Central memory CD8-positive, alpha-beta T cell (primary cell): ENCODE data around the gene CCN6.
"Not testable (repeated sequence)": the region's sequence is repeated elsewhere in the genome, so short reads cannot be mapped to it uniquely, and the experiment has no call there.

ENCODE experiments used
- ATAC-seq: fragments of 150-1000 bp; cut with Tn5 transposase; replicated peaks from 2 replicates; pipeline ENCODE4 v1.10.0; 2022; ENCODE audit warnings: mild to moderate bottlenecking, moderate FRiP score, moderate number of reproducible peaks; ENCODE audit not compliant: poor library complexity, severe bottlenecking; ENCODE audit errors: extremely low read depth
- DNase-seq, 2 donors: peaks; one replicate each; pipeline ENCODE4 v3.0.0; 2021; ENCODE audit warnings: low spot score in 2 of 2
- H3K27ac Mint-ChIP-seq: one replicate; pipeline ENCODE4 v1.8.0; 2022; ENCODE audit warnings: low read depth, mild to moderate bottlenecking, moderate library complexity, mixed read lengths
- H3K27me3 Mint-ChIP-seq: one replicate; pipeline ENCODE4 v1.8.0; 2022; ENCODE audit warnings: mixed read lengths
- H3K36me3 Mint-ChIP-seq: one replicate; pipeline ENCODE4 v1.8.0; 2022; ENCODE audit warnings: mild to moderate bottlenecking, moderate library complexity, mixed read lengths; ENCODE audit not compliant: insufficient read depth
- H3K4me1 Mint-ChIP-seq: one replicate; pipeline ENCODE4 v1.8.0; 2022; ENCODE audit warnings: mixed read lengths
- H3K4me3 Mint-ChIP-seq: one replicate; pipeline ENCODE4 v1.8.0; 2022; ENCODE audit warnings: mild to moderate bottlenecking, moderate library complexity, mixed read lengths
- H3K9me3 Mint-ChIP-seq: one replicate; pipeline ENCODE4 v1.8.0; 2022; ENCODE audit warnings: mixed read lengths

CCN6 gene

DNA sequence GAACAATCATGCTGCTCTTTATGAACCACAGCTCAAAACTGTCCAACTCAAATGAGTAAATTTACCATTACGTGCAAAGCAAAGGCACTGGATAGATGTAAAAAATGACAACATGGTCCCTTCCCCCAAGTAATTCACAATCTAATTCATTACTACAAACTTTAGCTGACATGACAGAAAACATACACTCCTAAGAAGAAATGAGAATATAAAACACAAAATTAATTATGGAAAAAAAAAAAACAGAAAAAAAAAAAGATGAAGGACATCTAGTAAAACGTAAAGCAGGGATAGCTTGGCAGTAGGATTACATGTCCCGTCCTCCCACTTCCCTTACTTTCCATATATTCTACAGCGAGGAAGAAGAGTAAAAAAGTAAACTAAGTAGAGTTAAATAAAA lies 27.7 kb downstream of the CCN6 start:
- peaks cover 16% of the 10 kb centered on the region for H3K36me3 Mint-ChIP-seq
- H3K4me3 Mint-ChIP-seq = no peak overlapping the region
- H3K27ac Mint-ChIP-seq = no peak overlapping the region
- H3K27me3 Mint-ChIP-seq = no peaks in the 10 kb centered on the region
- no peaks in the 10 kb centered on the region for H3K9me3 Mint-ChIP-seq
- ATAC-seq (no peak), DNase-seq (no peak)
- peaks cover 5% of the 10 kb centered on the region for H3K4me1 Mint-ChIP-seq

DNA sequence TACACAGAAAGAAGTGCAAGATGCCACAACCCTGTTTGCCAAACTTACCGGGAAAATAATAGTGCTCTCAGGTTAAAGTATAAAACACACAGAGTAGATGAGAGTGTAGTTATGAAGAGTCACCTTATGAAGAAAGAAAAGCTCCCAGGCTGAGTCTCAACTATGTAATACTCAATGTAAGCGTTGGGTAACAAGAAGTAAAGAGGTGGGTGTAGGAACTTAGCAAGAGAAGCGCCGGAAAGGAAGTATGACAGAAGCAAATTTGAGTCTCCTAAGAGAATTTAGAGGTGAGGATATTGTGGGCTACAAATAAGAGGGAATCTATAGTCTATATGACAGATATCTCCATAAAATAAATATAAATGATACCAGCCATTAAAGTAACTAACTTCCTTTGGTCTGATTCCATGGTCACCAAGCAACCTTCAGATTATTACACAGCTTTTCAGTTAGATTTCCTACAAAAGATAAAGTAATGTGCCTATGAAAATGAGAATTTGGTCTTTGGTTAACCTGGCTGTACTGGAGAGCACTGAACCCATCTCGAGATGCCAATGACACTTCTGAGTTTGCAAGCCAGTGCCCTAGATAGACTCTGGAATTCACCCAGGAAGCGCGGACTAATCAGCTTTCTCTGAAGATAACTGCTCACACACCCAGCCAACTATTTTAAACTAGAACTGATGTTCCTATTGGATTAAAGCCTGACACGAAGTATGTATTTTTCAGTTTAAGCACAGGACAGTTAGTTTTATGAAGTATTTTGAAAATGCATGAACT lies 31.6 kb downstream of the CCN6 start:
- DNase-seq (no peak), ATAC-seq (no peak)
- H3K4me1 Mint-ChIP-seq = peaks cover 5% of the 10 kb centered on the region
- peaks cover 7% of the 10 kb centered on the region for H3K36me3 Mint-ChIP-seq
- peaks cover 21% of the 10 kb centered on the region for H3K27me3 Mint-ChIP-seq
- H3K9me3 Mint-ChIP-seq = no peaks in the 10 kb centered on the region
- no peak overlapping the region for H3K27ac Mint-ChIP-seq
- peak overlapping the region; percentile 8 for H3K4me3 Mint-ChIP-seq

GRCh38 chr6:112086744-112087135 lies 32.8 kb downstream of the CCN6 start:
- Mint-ChIP-seq H3K27ac (no peak overlapping the region), H3K4me3 (no peak overlapping the region), H3K27me3 (peaks cover 34% of the 10 kb centered on the region), H3K36me3 (peaks cover 5% of the 10 kb centered on the region), H3K9me3 (no peaks in the 10 kb centered on the region), H3K4me1 (no peaks in the 10 kb centered on the region)
- ATAC-seq (peak; percentile 6), DNase-seq (no peak)

- H3K36me3 Mint-ChIP-seq = peaks cover 5% of the 10 kb centered on the region
- no peaks in the 10 kb centered on the region for H3K9me3 Mint-ChIP-seq
- H3K4me3 Mint-ChIP-seq = no peak within 1 kb of the TSS
- peak; percentile 76 to 86 for DNase-seq
- peaks cover 39% of the 10 kb centered on the region for H3K27me3 Mint-ChIP-seq
- H3K27ac Mint-ChIP-seq = no peak within 1 kb of the TSS
- ATAC-seq = peak; percentile 97
- no peaks in the 10 kb centered on the region for H3K4me1 Mint-ChIP-seq
Measured at GRCh38 chr6:112087136-112087911, 33.4 kb downstream of the CCN6 start, which contains the start of the genes FAM229B and TUBE1. TSS of gene FAM229B (plus strand) at chr6:112087591. CDS start at chr6:112099284, 11,693 bp downstream. TSS of gene TUBE1 (minus strand) at chr6:112087482. CDS start at chr6:112087434, 48 bp downstream.

DNA sequence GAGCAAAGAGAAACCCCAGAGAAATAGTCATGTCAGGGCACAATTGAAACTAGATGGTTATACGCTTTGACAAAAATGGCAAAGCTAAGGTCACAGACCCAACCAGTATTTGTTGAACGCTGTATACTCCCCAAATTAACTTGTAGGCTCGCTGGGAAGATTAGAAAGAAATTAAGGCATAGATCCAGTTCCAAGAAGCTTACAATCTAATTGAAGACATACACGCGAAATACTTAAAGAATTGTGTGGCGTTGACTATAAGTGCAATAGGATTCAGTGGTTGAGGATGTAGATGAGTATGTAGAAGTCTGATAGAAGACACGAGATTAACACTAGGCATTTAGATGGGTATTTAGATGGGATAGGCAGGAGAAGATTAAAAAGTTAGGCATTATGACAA lies 34.0 kb downstream of the CCN6 start:
- Mint-ChIP-seq H3K27me3 (peaks cover 45% of the 10 kb centered on the region), H3K27ac (no peak overlapping the region), H3K4me3 (no peak overlapping the region), H3K36me3 (peaks cover 5% of the 10 kb centered on the region), H3K9me3 (no peaks in the 10 kb centered on the region), H3K4me1 (no peaks in the 10 kb centered on the region)
- DNase-seq (no peak), ATAC-seq (no peak)

GRCh38 chr6:112096901-112097300 lies 43.0 kb downstream of the CCN6 start:
- no peaks in the 10 kb centered on the region for H3K9me3 Mint-ChIP-seq
- H3K36me3 Mint-ChIP-seq = peaks cover 3% of the 10 kb centered on the region
- ATAC-seq = no peak
- no peak for DNase-seq
- H3K27ac Mint-ChIP-seq = no peak overlapping the region
- peaks cover 37% of the 10 kb centered on the region for H3K27me3 Mint-ChIP-seq
- no peaks in the 10 kb centered on the region for H3K4me1 Mint-ChIP-seq
- no peak overlapping the region for H3K4me3 Mint-ChIP-seq

DNA sequence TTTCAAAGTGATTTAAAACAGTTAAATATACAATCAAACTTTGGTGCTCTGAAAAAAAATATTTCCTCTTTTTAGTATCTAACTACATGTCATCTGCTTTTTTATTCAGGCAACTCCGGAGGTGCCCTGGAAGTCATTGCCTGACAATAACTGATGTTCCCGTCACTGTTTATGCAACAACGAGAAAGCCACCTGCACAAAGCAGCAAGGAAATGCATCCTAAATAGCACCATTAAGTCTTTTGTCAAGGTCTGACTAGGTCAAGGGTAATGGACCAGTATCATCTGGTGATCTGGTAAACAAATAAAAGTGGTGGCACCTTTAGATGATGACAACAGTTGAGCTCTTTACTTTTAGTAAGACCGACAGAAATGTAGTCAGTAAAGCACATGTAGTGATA lies 46.7 kb downstream of the CCN6 start:
- Mint-ChIP-seq H3K36me3 (peaks cover 3% of the 10 kb centered on the region), H3K4me1 (no peaks in the 10 kb centered on the region), H3K4me3 (no peak overlapping the region), H3K27me3 (peaks cover 48% of the 10 kb centered on the region), H3K9me3 (no peaks in the 10 kb centered on the region), H3K27ac (no peak overlapping the region)
- no peak for DNase-seq
- no peak for ATAC-seq

GRCh38 chr6:112106026-112106425 lies 52.1 kb downstream of the CCN6 start:
- not testable (repeated sequence) for H3K4me1 Mint-ChIP-seq, H3K9me3 Mint-ChIP-seq, ATAC-seq, H3K36me3 Mint-ChIP-seq, DNase-seq, H3K27ac Mint-ChIP-seq, H3K4me3 Mint-ChIP-seq
- H3K27me3 Mint-ChIP-seq = peaks cover 53% of the 10 kb centered on the region

DNA sequence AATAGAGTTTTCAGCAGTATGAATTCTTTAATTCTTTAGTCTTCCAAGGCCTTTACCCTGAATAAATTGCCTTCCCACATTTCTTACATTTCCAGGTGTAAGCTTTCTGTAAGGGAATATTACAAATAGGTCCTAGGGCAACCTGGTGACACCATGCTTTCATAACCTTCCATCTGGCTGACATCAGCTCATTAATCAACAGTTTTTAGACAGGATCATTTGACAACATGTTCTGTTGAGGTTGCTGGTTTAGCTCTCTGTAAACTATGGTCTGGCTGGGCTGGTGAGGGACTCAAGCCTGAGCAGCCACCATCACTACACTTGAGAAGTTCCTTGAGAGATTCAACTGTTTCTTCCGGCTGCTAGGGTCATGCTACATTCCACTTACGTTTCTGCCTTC lies 52.7 kb downstream of the CCN6 start:
- ATAC-seq (no peak), DNase-seq (no peak)
- Mint-ChIP-seq H3K27ac (no peak overlapping the region), H3K27me3 (peaks cover 47% of the 10 kb centered on the region), H3K4me3 (no peak overlapping the region), H3K4me1 (no peaks in the 10 kb centered on the region), H3K9me3 (no peaks in the 10 kb centered on the region), H3K36me3 (no peaks in the 10 kb centered on the region)

GRCh38 chr6:112109262-112109661 lies 55.4 kb downstream of the CCN6 start:
- H3K27me3 Mint-ChIP-seq = peaks cover 43% of the 10 kb centered on the region

DNA sequence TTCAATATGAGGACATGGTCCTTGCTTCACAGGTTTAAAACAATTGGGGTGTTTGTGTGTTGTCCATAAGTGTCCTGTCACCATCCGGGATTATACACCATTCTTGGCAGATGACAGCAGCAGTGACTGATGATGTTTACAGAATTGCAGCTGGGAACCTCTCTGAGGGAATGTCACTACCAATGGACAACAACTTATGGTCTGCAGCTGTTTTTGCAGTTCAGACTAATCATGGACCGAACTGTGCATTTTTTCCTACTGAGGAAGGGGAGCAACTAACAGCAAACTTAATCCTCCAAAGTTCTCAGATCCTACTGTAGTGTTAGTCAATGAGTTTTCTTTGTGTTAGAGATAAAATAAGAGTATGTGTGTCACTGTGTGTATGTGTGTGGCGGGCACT lies 59.5 kb downstream of the CCN6 start:
- no peaks in the 10 kb centered on the region for H3K36me3 Mint-ChIP-seq
- H3K4me1 Mint-ChIP-seq = no peaks in the 10 kb centered on the region
- no peak for ATAC-seq
- peaks cover 39% of the 10 kb centered on the region for H3K27me3 Mint-ChIP-seq
- no peak overlapping the region for H3K4me3 Mint-ChIP-seq
- H3K27ac Mint-ChIP-seq = no peak overlapping the region
- H3K9me3 Mint-ChIP-seq = no peaks in the 10 kb centered on the region
- no peak for DNase-seq

More at GRCh38 chr6:112109262-112109661, 55.4 kb downstream of the CCN6 start:
- DNase-seq (no peak), ATAC-seq (no peak)
- Mint-ChIP-seq H3K4me3 (no peak overlapping the region), H3K9me3 (no peaks in the 10 kb centered on the region), H3K36me3 (no peaks in the 10 kb centered on the region), H3K27ac (no peak overlapping the region), H3K4me1 (no peaks in the 10 kb centered on the region)

GRCh38 chr6:112113918-112114317 lies 60.0 kb downstream of the CCN6 start:
- no peaks in the 10 kb centered on the region for H3K36me3 Mint-ChIP-seq
- ATAC-seq = no peak
- no peak overlapping the region for H3K4me3 Mint-ChIP-seq
- DNase-seq = no peak
- H3K9me3 Mint-ChIP-seq = no peaks in the 10 kb centered on the region
- peaks cover 39% of the 10 kb centered on the region for H3K27me3 Mint-ChIP-seq
- H3K27ac Mint-ChIP-seq = no peak overlapping the region
- H3K4me1 Mint-ChIP-seq = no peaks in the 10 kb centered on the region
